Measurements from ENCODE around the gene RFPL1. TPM values are rescaled to one million over a fixed set of nuclear protein-coding genes. Genes with fewer than 3 reads are reported as not detected.

The RFPL1 gene
- total RNA-seq, result not detected in 2 replicates

GRCh38 chr22:29438283-29438682 is at the start of gene RFPL1:
Gene RFPL1 (plus strand): TSS chr22:29438583.

GRCh38 chr22:29479417-29480261 is 41.3 kb downstream of the RFPL1 start, which contains the start of gene NEFH:
Gene NEFH (plus strand): TSS chr22:29480218. CDS start chr22:29480263, 45 bp downstream.

Other genes starting within 250 kb of the RFPL1 start
- gene EMID1, start 232.7 kb upstream of the RFPL1 start, total RNA-seq, result under 0.01 and 1.9 TPM in 2 replicates
- gene RHBDD3, start 170.6 kb upstream of the RFPL1 start, total RNA-seq, result 25.6 and 30.1 TPM in 2 replicates
- 215 and 242 TPM in 2 replicates for gene EWSR1, start 170.3 kb upstream of the RFPL1 start, total RNA-seq
- 34.9 and 47.1 TPM in 2 replicates for gene GAS2L1, start 131.9 kb upstream of the RFPL1 start, total RNA-seq
- gene RASL10A, start 122.9 kb upstream of the RFPL1 start, total RNA-seq, result 0.07 and 0.20 TPM in 2 replicates
- 97.7 and 109 TPM in 2 replicates for gene AP1B1, start 50.0 kb upstream of the RFPL1 start, total RNA-seq
- 1.2 and 2.1 TPM in 2 replicates for gene NEFH, start 41.6 kb downstream of the RFPL1 start, total RNA-seq
- 33.9 and 38.8 TPM in 2 replicates for gene THOC5, start 115.2 kb downstream of the RFPL1 start, total RNA-seq
- 32.2 and 32.4 TPM in 2 replicates for gene NIPSNAP1, start 142.5 kb downstream of the RFPL1 start, total RNA-seq
- 123 and 124 TPM in 2 replicates for gene NF2, start 165.1 kb downstream of the RFPL1 start, total RNA-seq